GM19467 (cell line): ENCODE measurements around the gene GAPDHS.

Experiments used
- ATAC-seq: cut with Tn5 transposase; IDR thresholded peaks from one replicate; pipeline ENCODE4 v1.9.1; 2021; ENCODE audit warnings: mild to moderate bottlenecking, moderate library complexity; ENCODE audit not compliant: unreplicated experiment

Gene GAPDHS

DNA sequence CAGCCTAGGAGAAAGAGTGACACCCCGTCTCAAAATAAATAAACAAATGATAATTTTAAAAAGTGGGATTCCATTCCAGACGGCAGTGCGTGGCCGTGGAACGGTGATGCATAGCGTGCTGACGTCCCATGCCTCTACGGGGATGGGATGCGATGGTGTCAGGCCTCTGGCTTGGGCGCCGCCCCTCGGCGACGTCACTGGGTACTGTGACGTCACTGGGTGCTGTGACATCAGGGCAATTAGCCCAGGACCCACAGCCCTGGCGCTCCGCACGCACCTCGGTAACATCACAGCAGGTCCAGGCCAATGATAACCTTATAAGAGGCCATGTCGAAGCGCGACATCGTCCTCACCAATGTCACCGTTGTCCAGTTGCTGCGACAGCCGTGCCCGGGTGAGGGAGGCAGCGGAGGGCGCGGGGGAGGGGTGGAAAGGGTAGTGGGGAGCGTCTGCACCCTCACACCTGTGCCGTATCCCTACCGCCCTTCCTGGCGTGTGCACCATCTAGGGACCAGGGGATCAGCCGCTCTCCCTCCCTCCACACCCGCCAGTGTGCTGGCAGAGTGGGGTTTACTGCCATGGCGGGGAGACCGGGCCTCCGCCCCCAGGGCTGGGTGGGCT, at the start of gene GAPDHS:
GAPDHS (plus strand) TSS at position 256 of the 621 bp plus-strand sequence; CDS start at position 328, 72 bp downstream.
- ATAC-seq: no peak

DNA sequence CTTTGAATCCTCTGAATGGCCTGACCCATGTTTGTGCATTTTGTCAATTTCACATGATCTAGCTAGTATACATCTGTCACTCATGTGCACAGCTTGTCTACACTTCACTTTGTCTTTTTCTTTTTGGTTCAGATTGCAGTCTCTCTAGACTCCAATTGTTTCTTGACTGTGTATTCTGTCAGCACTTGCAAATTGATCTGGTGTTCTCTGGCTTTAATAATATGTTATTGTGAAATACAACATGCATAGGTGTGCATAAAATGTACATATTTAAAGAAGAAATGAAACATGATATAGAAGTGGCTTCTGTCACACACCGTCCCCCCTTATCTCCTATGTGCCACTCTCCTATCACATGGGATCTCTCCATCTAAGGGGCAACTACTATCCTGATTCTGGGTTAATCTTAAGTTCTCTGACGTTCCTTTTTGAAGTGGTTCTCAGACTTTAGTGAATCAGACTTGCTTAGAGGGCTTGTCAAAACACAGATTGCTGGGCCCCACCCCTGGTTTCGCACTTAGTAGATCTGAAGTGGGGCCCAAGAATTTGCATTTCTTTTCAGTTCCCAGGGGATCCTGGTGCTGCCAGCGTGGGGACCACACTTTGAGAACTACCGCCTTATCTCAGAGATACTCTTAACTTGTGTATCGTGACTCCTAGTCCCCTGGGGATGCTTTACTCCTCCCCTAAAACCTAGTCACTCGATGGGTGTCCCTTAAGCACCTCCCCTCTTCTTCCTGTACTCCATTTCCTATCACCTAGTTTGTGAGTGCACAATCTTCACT, 48.8 kb upstream of the GAPDHS start:
- ATAC-seq: peak; percentile 79

DNA sequence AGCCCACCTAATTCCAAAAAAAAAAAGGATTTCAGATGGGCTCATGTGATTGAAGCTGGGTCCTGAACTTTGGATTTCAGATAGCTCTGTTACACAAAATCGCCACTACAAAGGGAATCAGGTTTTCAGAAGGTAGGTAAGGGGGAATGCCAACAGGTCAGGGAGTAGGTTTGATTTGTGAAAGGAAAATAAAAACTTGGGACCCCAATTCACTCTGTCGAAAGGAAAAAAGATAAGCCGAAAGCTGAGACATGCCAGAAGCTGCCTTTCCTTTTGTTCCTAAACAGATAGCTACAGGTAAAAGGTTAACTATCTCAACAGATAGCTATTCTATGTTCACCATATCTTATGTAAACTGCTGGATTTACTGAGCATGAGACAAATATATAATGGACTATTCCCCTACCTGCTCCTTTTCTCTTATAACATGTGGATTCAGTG, 47.0 kb upstream of the GAPDHS start:
- no peak for ATAC-seq

DNA sequence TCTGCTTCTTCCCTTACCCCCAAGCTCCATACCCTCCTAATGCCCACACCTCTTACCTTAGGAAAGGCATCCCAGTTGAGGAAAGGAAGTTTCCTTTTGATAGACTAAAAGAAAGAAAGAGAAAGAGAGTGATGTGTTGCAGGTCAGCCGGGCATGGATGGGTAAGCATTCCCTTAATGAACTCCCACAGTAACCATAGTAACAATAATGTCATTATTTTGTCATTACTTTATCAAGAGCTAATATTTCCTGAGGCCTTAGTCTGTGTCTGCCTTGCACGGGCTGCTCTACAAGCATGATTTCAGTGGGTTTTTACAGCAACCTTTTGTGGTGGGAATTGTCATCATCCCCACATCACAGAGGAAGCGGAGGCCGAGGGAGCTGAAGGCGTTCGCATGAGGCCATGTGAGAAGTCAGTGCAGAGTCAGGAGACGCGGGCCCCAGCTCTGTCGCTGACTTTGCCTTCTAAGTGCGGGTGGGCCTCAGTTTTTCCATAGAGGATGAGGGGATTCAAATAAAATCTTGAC, 45.5 kb upstream of the GAPDHS start:
- no peak for ATAC-seq

DNA sequence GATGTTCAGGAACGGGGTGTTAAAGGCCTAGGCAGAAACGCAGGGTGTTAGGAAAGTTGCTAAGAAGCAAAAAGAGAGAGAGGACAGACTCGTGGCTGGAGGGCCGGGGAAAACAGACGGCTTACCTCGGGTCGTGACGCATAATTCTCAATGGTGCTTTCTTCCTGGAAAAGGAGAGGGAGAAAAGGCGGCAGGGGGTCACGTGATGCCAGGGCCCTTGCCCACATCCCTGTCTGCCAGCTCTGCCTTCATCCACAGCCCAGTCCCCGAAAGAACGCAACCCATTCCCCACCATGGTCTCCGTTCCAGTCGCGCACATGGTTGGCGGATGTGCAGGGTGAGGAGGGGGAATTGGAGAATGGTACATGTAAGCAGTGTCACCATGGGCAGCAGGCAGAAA, 44.6 kb upstream of the GAPDHS start:
- ATAC-seq: no peak

DNA sequence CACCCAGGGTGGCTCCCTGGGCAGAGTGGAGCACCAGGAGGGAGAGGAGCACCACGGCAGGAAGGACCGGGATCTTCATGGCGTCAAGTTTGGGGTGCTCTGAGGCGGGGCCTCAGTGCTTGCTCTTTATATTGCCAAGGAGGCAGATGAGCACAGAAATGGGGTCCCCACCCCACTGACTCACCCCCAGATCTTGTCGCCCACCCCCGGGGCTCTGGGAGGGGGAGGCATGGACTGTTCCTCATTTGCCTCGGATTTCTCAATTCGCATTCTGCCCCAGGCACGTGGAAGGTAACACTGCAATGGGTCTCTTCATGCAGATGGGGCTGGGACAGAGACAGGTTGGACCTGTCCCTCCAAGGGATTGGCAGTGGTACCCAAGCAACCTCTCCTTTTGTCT, 42.9 kb upstream of the GAPDHS start, which contains the start of gene KRTDAP:
KRTDAP (minus strand) TSS at position 101 of the 400 bp plus-strand sequence; CDS start at position 79, 22 bp downstream.
- no peak for ATAC-seq

DNA sequence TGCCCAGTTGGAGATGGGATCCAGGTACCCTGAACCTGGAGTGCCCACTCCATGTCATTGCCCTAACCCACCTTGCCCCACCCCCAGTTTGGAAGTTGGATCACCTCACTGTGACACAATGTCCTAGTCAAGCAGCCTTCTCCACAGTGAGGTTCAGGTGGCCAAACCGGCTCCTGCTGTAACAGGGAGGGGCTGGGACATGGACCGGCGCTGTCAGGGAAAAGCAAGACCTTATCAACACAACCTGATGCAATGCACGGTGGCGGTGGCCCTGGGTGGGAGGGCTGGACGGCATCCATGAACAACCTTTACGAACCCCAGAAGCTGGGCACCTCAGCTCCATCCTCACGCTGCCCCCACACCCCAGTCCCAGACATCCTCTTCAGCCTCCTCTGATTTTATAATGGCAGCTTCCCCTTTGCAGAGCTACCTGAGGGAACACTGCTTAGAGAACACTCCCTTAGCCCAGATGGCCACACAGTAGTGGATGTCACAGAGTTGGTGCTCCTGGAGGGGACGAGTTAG, 41.4 kb upstream of the GAPDHS start:
- ATAC-seq: no peak

DNA sequence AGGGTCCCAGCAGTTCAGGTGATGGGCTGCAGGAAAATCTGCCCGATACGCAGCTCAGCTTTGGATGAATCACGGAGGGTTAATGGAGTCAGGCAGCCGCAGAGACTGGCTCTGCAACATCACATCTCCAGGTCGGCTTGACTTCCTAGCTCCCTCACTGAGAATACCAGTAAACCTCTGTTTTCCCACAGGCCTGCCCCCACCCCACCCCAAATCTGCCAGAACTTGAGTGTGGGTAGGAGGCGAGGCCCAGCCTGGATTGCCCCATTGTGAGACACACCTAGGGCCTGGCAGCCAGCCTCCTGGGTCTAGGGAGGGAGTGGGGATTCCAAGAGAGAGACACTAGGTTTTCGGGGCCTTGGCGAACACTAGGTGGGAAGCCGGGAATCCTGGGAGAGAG, 39.3 kb upstream of the GAPDHS start:
- no peak for ATAC-seq

DNA sequence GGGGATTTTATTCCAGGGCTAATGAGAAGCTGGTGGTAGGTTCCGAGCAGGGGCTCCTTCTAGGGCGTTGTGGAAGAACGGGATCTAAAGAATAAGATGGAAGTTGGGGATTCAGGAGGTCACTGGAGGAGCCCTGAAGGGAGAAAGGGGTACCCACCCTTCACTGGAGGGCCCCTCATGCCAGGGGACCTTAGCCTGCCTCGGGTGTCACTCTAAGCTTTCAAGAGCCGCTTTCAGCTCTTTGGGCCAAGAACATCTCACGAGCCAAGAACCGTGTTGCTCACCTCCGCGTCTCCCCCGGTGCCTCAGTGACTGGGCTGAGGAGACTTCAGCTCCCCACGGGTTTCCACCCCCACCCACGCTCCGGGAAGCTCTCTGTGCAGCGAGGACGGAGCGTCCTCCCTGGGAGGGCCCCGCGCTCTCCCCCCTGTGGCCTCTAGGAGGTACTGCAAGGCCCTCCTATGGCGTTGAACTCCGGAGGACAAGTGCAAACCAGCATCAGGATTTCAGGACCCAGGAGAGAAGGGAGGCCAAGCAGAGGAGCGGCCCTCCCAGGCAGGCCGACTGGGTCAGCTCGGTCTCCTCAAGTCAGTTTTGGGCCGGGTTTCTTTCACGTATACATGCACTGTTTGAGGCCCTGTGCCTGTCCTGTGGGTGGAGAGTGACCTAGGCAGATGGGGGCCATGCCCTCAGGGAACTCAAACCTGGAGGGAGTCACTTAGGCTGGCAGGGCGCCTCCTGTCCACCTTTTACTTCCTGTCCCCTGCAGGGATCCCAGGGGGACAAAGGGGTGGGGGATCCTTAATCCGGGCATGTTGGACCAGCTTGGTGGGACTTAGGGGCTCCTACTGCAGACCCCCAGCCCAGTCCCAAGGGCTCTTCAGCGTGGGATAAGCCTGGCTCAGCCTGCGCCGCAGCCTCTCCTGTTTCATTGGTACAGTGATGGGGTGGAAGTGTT, 37.9 kb upstream of the GAPDHS start:
- ATAC-seq: no peak

DNA sequence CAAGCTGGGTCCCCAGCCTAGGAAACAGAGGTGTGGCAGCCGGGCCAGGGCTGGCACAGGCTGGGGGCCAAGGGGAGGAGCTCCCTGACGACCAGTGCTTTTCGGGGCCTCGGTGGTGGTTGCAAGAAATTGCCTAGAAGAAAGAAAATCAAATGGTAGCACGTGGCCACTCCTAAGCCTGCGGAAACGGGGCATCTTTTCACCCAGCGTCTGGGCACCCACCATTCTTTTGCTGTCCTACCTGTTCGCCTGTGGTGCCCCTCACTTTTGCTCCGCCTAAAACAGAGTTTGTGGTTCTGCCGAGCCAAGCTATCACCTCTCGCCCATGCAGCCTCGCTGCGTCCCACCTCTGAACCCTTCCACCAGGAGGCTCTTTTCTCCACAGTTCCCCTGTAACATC, 35.9 kb upstream of the GAPDHS start:
- no peak for ATAC-seq

DNA sequence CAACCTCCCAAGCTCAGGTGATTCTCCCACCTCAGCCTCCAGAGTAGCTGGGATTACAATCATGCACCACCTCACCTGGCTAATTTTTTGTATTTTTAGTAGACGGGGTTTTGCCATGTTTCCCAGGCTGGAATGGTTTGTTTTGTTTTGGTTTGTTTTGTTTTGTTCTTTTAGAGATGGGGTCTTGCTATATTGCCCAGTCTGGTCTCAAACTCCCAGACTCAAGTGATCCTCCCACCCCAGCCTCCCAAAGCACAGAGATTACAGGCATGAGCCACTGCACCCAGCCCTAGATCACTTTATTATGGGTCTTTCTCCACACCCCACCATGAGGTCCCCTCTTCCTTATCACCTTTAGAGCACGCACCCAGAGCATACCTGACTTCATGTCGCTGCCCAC, 35.0 kb upstream of the GAPDHS start:
- no peak for ATAC-seq

DNA sequence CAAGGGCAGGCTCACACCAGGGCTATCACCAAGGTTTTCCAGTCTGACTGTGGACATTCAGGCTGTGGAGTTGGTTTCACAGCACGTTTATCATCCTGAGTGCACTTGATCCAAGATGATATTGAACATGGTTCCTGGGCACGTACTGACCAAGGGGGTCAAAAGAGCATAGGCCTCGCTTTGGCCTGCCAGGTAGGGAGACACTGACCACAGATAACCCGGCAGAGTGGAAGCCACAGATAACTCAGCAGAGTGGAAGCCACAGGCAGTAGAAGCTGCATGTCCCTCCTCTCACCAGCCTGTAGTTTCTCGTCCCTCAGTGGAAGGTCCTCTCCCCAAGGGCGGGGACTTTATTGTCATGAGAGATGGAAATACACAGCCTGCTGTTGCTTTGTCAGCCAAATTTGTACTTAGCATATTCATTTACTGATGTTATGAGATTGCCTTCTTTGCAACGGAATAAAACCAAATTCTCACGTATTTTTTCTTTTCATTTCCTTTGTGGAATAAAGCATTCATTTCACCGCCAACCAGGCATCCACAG, 34.2 kb upstream of the GAPDHS start:
- no peak for ATAC-seq

DNA sequence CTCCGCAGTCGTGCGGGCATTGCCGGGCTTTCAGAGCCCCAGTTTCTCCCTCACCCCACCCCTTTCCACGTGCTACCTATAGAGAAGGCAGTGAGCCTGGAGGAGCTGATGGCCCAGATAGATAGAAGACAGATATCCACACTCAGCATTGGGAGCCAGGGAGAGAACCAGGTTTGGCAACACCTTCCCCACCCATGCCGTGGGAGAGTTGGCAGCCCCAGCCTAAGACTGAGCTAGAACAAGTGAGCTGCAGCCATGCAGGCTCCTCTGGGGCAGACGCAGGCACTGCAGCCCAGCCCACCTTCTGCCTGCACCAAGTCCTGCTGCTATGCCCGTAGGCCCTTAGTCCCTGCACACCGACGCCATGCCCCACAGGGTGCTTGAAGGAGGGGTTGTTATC, 32.6 kb upstream of the GAPDHS start:
- no peak for ATAC-seq

DNA sequence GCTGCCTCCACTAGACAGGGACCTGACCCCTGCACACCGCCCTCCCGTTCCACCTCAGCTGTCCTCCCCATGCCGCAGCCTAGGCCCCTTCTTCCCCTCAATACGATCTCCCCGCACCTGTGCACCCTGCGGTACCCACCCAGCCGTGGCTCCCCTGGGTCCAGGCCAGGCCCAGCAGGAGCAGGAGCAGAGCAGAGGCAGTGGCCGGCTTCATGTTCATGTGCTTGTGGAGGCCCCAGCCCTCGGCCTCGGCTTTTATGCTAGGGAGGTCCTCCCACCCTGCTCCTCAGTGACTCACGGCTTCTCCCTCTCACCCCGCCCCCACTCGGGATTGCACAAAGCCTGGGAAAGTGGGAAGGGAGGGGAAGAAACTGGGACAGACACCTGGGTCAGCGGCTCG, 31.6 kb upstream of the GAPDHS start:
- no peak for ATAC-seq

DNA sequence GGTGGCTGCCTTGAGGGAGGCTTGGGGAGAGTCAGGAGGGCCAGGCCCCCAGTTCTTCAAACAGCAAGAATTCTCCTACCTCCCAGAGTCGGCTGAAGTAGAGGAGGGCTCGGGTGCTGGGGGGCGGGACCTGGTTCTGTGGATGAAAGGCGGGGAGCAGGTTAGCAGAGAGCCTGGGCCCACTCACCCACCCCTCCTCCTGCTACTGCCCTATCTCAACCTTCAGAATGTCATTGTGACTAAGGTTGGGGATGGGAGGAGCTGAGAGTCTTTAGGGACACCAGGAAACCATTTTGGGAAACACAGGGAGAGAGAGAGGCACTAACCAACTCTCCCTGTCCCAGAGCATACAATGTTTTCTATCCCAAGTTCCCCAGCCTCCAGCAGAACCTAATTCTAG, 30.5 kb upstream of the GAPDHS start:
- ATAC-seq: no peak

DNA sequence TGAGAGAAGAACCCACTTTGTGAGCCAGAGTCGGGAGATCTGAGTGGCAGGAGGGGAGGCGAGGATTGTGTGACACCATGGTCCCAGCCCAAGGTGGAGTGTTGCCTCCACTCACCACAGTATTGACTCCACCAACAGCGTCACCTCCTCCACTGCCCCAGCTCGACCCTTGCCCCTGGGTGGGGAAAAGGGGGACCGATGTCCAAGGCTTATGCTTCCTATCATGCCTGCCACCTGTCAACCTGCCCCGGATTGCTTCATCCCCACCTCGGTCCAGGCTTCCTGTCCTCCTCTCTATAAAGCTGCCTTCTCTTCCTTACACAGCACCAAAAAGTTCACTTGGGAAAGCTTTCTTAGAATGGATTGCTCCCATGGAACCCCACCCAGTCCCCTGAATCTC, 27.2 kb upstream of the GAPDHS start:
- ATAC-seq: no peak

DNA sequence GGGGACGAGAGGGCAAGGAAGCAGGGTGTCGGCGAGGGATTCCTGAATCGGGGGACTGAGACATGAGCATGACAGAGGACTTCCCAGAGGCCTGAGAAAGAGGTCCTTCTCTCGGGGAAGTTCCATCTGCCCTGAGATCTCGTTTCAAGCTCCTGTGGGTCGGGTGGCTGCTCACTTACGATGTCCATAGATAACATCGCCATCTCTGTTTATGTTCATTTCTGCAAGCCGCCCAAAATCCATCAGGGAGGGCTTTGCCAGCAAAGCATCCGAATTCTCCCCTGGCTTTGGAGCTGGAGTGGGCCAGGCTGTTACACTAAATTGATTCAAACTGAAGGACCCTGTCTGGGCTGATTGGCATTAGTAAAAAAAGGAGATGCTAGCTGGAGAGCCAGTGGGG, 25.7 kb upstream of the GAPDHS start:
- no peak for ATAC-seq

DNA sequence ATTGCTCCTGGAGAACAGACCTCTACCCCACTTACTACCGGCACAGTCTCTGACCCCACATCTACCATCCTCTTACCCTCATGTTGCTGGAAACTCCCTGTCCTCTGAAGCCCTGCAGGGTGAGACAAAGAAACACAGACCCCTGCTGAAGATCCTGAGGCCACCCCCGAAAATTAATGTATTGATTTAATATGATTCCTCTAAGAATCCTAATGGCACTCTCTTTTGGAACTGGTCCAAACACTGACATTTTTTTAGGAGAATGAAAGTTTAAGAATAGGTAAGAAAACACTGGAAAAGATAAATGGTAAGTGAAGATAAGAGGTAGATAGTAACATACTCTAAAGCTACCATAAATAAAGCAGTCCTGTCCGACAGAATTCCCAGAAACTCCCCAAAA, 25.1 kb upstream of the GAPDHS start:
- no peak for ATAC-seq

DNA sequence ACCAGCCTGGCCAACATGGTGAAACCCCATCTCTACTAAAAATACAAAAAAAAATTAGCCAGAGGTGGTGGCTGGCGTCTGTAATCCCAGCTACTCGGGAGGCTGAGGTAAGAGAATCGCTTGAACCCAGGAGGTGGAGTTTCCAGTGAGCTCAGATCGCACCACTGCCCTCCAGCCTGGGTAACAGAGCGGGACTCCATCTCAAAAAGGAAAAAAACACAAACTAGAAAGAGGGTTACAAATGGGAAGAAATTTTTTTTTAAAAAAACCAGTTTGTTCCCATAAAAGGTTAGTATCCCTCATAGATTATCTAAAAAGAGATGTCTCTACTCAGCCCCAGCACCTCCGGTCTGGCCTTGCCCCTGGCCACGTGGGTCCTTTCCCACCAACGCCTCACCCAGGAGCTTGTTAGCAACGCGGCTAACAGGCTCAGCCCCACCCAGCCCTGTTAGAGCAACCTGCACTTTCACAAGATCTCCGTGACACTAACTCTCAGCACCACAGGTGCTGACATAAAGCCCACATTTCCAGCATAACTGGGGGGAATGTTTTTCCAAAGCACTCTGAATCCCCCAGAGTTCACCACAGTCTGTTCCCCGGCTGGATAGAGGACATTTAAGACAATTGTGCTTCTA, 24.1 kb upstream of the GAPDHS start:
- ATAC-seq: no peak
